Smooth muscle cell (in vitro differentiated cells): ENCODE results near the gene MYRFL. TPM values are rescaled to one million over a fixed set of nuclear protein-coding genes. Genes with fewer than 3 reads are reported as not detected.
A peak's percentile ranks its signal among the peaks of the same experiment; 100 is the strongest.

Experiments
- DNase-seq: peaks from one replicate; lab custom pipeline; 2025; ENCODE audit not compliant: unreplicated experiment; lab: John Stamatoyannopoulos, UW
- H2AFZ ChIP-seq: fragments of 200-600 bp; sonication (generic); 2 replicates; pipeline ENCODE4 v1.6.0; 2016; ENCODE audit warnings: antibody characterized with exemption, low read depth, mild to moderate bottlenecking
- H3F3A ChIP-seq: fragments of 200-600 bp; sonication (generic); 2 replicates; pipeline ENCODE4 v1.6.0; 2017; ENCODE audit warnings: antibody characterized with exemption, low read depth
- H3K27ac ChIP-seq: fragments of 200-600 bp; sonication (generic); 2 replicates; pipeline ENCODE4 v1.5.1; 2016; ENCODE audit warnings: low read depth, mild to moderate bottlenecking
- H3K27me3 ChIP-seq: fragments of 200-600 bp; sonication (generic); 2 replicates; pipeline ENCODE4 v1.6.1; 2016; ENCODE audit warnings: low read depth, mild to moderate bottlenecking
- H3K36me3 ChIP-seq: fragments of 200-600 bp; sonication (generic); 2 replicates; pipeline ENCODE4 v1.5.1; 2016; ENCODE audit warnings: low read depth
- H3K4me1 ChIP-seq: fragments of 200-600 bp; sonication (generic); 2 replicates; pipeline ENCODE4 v1.5.1; 2016; ENCODE audit warnings: low read depth
- H3K4me2 ChIP-seq: fragments of 200-600 bp; sonication (generic); 2 replicates; pipeline ENCODE4 v1.6.0; 2016; ENCODE audit warnings: mild to moderate bottlenecking
- H3K4me3 ChIP-seq: fragments of 200-600 bp; sonication (generic); 2 replicates; pipeline ENCODE4 v1.5.1; 2016; ENCODE audit warnings: mild to moderate bottlenecking
- H3K79me2 ChIP-seq: fragments of 200-600 bp; sonication (generic); 2 replicates; pipeline ENCODE4 v1.6.0; 2016; ENCODE audit warnings: low read depth, mild to moderate bottlenecking
- H3K9ac ChIP-seq: fragments of 200-600 bp; sonication (generic); 2 replicates; pipeline ENCODE4 v1.6.0; 2016; ENCODE audit warnings: low read depth
- H3K9me3 ChIP-seq: fragments of 200-600 bp; sonication (generic); replicated peaks from 2 replicates; pipeline ENCODE4 v1.5.1; 2016; ENCODE audit warnings: low read depth
- H4K20me1 ChIP-seq: fragments of 200-600 bp; sonication (generic); 2 replicates; pipeline ENCODE4 v1.6.0; 2016; ENCODE audit warnings: low read depth
- CTCF ChIP-seq: fragments of 200-600 bp; sonication (generic); IDR thresholded peaks from 2 replicates; pipeline ENCODE4 v1.5.1; 2017; ENCODE audit warnings: borderline replicate concordance, mild to moderate bottlenecking, antibody characterized with exemption; ENCODE audit not compliant: insufficient read depth, poor library complexity, severe bottlenecking
- WGBS: methylation state at CpG from one replicate; pipeline ENCODE4 v1.1.7; 2016; ENCODE audit warnings: low lambda C conversion rate; 5-methylcytosine and 5-hydroxymethylcytosine counted together
- polyA plus RNA-seq: library from polyadenylated mRNA; unstranded; fragments of >200 nt; fragmentation: Nextera tagmentation; extraction: Ambion mirVana; gene quantifications from 2 replicates; pipeline ENCODE4 v1.2.1, GENCODE V29; 2016
- total RNA-seq: library from RNA; depleted of rRNA; stranded (reverse); fragments of >200 nt; gene quantifications from 2 replicates; pipeline ENCODE4 v1.2.3, GENCODE V29; 2014

Gene MYRFL
- total RNA-seq = 0.13 TPM in 1 of 2 replicates, not detected in the other
- not detected in 2 replicates for polyA plus RNA-seq

DNA sequence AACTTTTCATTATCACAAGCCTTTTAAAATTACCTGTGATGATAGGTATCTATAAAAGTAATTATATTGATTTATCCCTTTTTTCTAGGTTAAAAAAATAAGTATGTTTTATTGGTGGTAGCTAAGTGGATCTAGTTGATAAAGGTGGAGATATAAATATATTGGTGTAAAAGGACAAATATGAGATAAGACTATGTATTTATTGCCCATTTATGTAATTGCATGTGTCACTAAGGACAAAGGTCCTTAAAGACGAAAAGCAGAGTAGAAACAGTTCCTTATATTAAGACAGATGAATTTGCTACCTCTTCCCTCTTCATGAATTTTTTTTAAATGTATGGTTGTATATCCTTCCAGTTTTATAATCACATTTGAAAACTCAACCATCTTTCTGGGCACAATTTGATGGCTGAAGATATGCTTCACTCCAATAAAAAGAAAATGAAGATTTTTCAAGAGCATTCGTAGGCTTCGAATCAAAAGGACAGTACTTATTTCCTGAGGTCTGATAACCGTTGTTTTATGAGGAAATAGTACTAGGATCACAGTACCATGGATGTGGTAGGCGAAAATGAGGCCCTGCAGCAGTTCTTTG, at the start of gene MYRFL:
TSS of gene MYRFL (plus strand) at position 262 of the 595 bp plus-strand sequence. CDS start at position 553, 291 bp downstream.
- no peak for TF ChIP-seq CTCF
- Histone ChIP-seq H3K79me2 (no peaks in the 10 kb centered on the region), H3K36me3 (no peaks in the 10 kb centered on the region), H3K4me2 (no peak within 1 kb of the TSS), H3K27me3 (peaks cover 13% of the 10 kb centered on the region), H3F3A (no peaks in the 10 kb centered on the region), H3K9me3 (no peaks in the 10 kb centered on the region), H3K4me1 (no peaks in the 10 kb centered on the region), H3K27ac (no peak within 1 kb of the TSS), H3K9ac (no peak within 1 kb of the TSS), H3K4me3 (no peak within 1 kb of the TSS), H2AFZ (no peak within 1 kb of the TSS), H4K20me1 (no peaks in the 10 kb centered on the region)
- WGBS = 88% methylated on average over 5 of the region's 5 CpGs
- no peak for DNase-seq

GRCh38 chr12:69779928-69780327, 45.1 kb upstream of the MYRFL start:
- TF ChIP-seq CTCF = peak; percentile 35

DNA sequence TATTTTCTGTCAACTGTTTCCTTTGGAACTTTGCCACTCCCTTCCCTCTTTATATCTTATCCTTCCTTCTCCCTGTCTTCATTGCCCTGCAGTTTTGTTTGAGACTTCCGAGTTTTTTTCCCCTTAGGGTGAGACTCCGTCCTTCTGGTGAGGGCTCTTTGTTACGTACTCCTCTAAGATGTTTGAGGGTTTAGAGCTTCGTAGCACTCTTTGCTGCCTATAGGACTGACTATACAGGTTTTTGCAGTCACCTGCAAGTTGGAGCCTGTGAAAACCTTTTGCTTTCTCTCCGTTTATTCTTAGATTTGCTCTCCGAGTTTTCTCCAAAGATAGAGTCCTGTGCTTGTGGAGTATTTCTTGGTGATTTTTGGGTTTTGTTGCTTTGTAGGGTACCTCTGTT, 41.7 kb upstream of the MYRFL start:
- WGBS = 90% methylated on average over 6 of the region's 6 CpGs

More at GRCh38 chr12:69779928-69780327, 45.1 kb upstream of the MYRFL start:
- no peak overlapping the region for H3K4me3 ChIP-seq
- H3K4me2 ChIP-seq = no peak overlapping the region
- H3K27me3 ChIP-seq = no peaks in the 10 kb centered on the region
- H3F3A ChIP-seq = no peaks in the 10 kb centered on the region
- H4K20me1 ChIP-seq = no peaks in the 10 kb centered on the region
- H3K4me1 ChIP-seq = no peaks in the 10 kb centered on the region
- no peak overlapping the region for H3K27ac ChIP-seq
- no peaks in the 10 kb centered on the region for H3K79me2 ChIP-seq
- no peaks in the 10 kb centered on the region for H3K9me3 ChIP-seq
- 49% methylated on average over 7 of the region's 7 CpGs for WGBS
- no peak overlapping the region for H2AFZ ChIP-seq
- H3K9ac ChIP-seq = no peak overlapping the region
- H3K36me3 ChIP-seq = no peaks in the 10 kb centered on the region
- no peak for DNase-seq

More for the DNA sequence above, 41.7 kb upstream of the MYRFL start:
- Histone ChIP-seq H3F3A (no peaks in the 10 kb centered on the region), H4K20me1 (no peaks in the 10 kb centered on the region), H3K9ac (no peak overlapping the region), H3K4me3 (no peak overlapping the region), H3K9me3 (no peaks in the 10 kb centered on the region), H3K4me1 (no peaks in the 10 kb centered on the region), H3K27me3 (no peaks in the 10 kb centered on the region), H3K27ac (no peak overlapping the region), H3K36me3 (no peaks in the 10 kb centered on the region), H3K4me2 (no peak overlapping the region), H2AFZ (no peak overlapping the region), H3K79me2 (no peaks in the 10 kb centered on the region)
- DNase-seq = no peak
- TF ChIP-seq CTCF = no peak
